BE2C (cell line): ENCODE data around the gene FAM228B.
"Not testable (repeated sequence)": the region's sequence is repeated elsewhere in the genome, so short reads cannot be mapped to it uniquely, and the experiment has no call there.

Experiments
- DNase-seq: peaks from one replicate; pipeline ENCODE4 v3.0.0-alpha.2; 2020
- H3K27me3 ChIP-seq: fragments of 250-450 bp; sonication (Bioruptor Pico); 2 replicates; pipeline ENCODE4 v1.5.1; 2020; ENCODE audit warnings: mild to moderate bottlenecking
- H3K36me3 ChIP-seq: fragments of 250-450 bp; sonication (Bioruptor Pico); 2 replicates; pipeline ENCODE4 v1.5.1; 2020; ENCODE audit warnings: mild to moderate bottlenecking
- H3K4me1 ChIP-seq: fragments of 250-450 bp; sonication (Bioruptor Pico); 2 replicates; pipeline ENCODE4 v1.5.1; 2020
- H3K4me3 ChIP-seq: 2 replicates; pipeline ENCODE4 v1.5.1; 2011; ENCODE audit warnings: low read depth, low read length
- H3K9me3 ChIP-seq: fragments of 250-450 bp; sonication (Bioruptor Pico); 2 replicates; pipeline ENCODE4 v1.5.1; 2020
- CTCF ChIP-seq: IDR thresholded peaks from 2 replicates; pipeline ENCODE4 v1.5.1; 2012; ENCODE audit warnings: mild to moderate bottlenecking, low read depth, low read length

FAM228B gene

GRCh38 chr2:24107336-24107735 is 15.9 kb upstream of the FAM228B start:
- Histone ChIP-seq H3K4me3 (no peak overlapping the region), H3K36me3 (no peaks in the 10 kb centered on the region), H3K27me3 (no peaks in the 10 kb centered on the region), H3K4me1 (peaks cover 2% of the 10 kb centered on the region), H3K9me3 (no peaks in the 10 kb centered on the region)
- TF ChIP-seq CTCF, result no peak
- DNase-seq, result no peak

- H3K27me3 ChIP-seq, H3K4me1 ChIP-seq, H3K36me3 ChIP-seq, H3K4me3 ChIP-seq, H3K9me3 ChIP-seq, DNase-seq: not testable (repeated sequence)
These were observed 13.8 kb upstream of the FAM228B start for GRCh38 chr2:24109431-24109830.

- Histone ChIP-seq H3K27me3 (no peaks in the 10 kb centered on the region), H3K36me3 (no peaks in the 10 kb centered on the region), H3K4me1 (no peaks in the 10 kb centered on the region), H3K4me3 (no peak overlapping the region), H3K9me3 (no peaks in the 10 kb centered on the region)
- no peak for DNase-seq
- TF ChIP-seq CTCF, result no peak
These were observed 12.5 kb upstream of the FAM228B start for GRCh38 chr2:24110660-24111303.

GRCh38 chr2:24111407-24111901 is 11.8 kb upstream of the FAM228B start:
- TF ChIP-seq CTCF, result no peak
- no peaks in the 10 kb centered on the region for H3K36me3 ChIP-seq
- H3K4me3 ChIP-seq, result no peak overlapping the region
- no peak for DNase-seq
- H3K27me3 ChIP-seq, result no peaks in the 10 kb centered on the region
- H3K9me3 ChIP-seq, result no peaks in the 10 kb centered on the region
- no peaks in the 10 kb centered on the region for H3K4me1 ChIP-seq

DNA sequence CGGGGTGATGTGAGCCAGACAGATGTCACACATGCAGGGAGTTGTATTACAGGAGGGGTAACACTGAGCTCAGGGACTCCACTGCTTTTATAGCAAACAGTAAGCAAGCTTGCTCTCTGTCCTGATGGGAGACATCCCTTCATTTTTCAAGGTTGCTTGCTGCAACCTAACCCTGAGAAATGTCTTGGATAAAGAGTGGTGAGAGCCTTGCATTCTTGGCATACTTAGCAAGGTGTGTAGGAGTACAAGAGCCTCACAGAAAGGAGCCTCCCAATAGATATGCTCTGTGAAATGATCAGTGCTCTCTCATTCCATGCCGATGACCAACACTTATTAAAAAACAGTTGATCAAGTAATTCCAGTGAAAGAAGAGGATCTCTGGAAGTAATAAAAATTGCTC is 8.2 kb upstream of the FAM228B start:
- H3K36me3 ChIP-seq, result no peaks in the 10 kb centered on the region
- H3K27me3 ChIP-seq, result no peaks in the 10 kb centered on the region
- no peaks in the 10 kb centered on the region for H3K9me3 ChIP-seq
- DNase-seq, result no peak
- no peak for TF ChIP-seq CTCF
- H3K4me1 ChIP-seq, result peaks cover 16% of the 10 kb centered on the region
- H3K4me3 ChIP-seq, result no peak overlapping the region

DNA sequence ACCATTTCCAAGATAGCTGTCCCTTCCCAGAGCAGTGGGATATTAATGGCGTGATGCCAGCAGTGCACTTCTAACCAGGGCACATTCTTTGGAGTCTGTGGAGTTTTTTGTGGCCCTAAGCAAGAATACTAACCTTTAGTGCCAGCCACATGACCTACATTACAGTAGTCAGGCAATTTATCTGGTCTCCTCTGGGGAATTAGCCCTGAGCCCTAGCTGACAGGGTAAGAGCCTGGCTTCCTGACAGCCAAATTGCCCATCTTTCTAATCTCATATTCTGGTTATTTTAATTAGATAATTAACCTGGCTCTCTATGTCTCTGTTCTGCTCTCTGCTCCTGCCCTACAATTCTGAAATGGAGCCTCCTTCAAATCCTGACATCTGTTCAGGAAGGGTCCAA is 5.4 kb upstream of the FAM228B start:
- DNase-seq, result peak; percentile 90

More for the DNA sequence above, 5.4 kb upstream of the FAM228B start:
- H3K27me3 ChIP-seq, result peaks cover 1% of the 10 kb centered on the region; the same call in 1 of the 2 replicates
- H3K4me1 ChIP-seq, result peaks cover 16% of the 10 kb centered on the region
- TF ChIP-seq CTCF, result no peak
- no peaks in the 10 kb centered on the region; the same call in 1 of the 2 replicates for H3K9me3 ChIP-seq
- no peak overlapping the region for H3K4me3 ChIP-seq
- H3K36me3 ChIP-seq, result no peaks in the 10 kb centered on the region
